ENCODE measurements around the gene USP49. TPM values are rescaled to one million over a fixed set of nuclear protein-coding genes. Genes with fewer than 3 reads are reported as not detected.

Gene USP49
- total and polyA plus RNA-seq, 4 donors: 1.8 to 8.6 (median 3.6) TPM

DNA sequence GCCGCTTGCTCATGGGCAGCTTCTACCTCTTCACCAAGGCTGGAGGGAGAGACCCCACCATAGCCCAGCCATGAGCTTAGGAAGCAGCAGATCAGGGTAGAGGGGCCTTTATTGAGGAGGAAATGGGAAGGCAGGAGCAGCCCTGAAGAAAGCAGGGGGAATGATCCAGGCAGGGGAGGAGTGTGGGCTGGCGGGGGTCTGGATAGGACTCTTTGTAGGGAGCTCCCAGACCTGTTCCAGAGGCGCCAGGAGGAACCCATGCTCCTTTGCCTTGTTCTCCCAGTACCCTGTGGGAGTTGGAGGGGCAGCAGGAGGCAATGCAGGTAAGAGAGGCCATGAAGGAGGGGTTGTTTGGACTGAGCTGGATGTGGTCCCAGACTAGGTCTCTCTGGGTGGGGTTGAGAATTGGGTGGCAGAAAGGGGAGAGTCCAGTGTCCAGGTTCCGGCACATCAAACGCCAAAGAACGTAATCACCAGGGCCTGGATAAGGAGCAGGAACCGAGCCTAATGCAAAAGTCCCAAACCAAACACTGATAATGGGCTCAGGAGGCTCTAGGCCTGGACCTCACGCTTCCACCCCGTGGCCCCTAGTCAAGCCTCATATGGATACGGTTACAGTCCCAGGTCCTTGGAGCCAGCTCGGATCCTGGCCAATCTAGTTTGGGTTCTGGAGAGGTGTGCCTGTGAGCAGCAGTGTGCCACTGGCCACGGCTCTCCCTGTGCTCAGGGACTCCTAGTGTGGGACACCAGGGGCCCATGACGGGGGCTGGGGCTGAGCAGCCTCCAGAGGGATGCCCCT lies 135.9 kb downstream of the USP49 start:
- Histone ChIP-seq H3K27me3 (ENCODE audit: control insufficient read depth in 3 of 3, insufficient read depth in 3 of 3, low read length in 2 of 3) (no peaks in the 10 kb centered on the region), H3K36me3 (ENCODE audit: control insufficient read depth in 4 of 4, insufficient read depth in 4 of 4, low read length in 4 of 4) (no peaks in the 10 kb centered on the region), H3K9ac (ENCODE audit: insufficient read depth in 1 of 2, low read length in 2 of 2) (no peak overlapping the region), H3K4me1 (ENCODE audit: control insufficient read depth in 5 of 5, insufficient read depth in 5 of 5, low read length in 5 of 5) (peaks cover 0 to 6% (median 0%) of the 10 kb centered on the region in 5 donors), H3K9me3 (ENCODE audit: control insufficient read depth in 4 of 4, insufficient read depth in 3 of 4, low read length in 3 of 4) (no peaks in the 10 kb centered on the region), H3K27ac (ENCODE audit: low read depth in 1 of 2, low read length in 1 of 2) (no peak overlapping the region), H3K4me3 (no peak overlapping the region)
- WGBS, 2 donors: 89 to 94% methylated on average over 13 of the region's 13 CpGs
- TF ChIP-seq, protein P1, sequence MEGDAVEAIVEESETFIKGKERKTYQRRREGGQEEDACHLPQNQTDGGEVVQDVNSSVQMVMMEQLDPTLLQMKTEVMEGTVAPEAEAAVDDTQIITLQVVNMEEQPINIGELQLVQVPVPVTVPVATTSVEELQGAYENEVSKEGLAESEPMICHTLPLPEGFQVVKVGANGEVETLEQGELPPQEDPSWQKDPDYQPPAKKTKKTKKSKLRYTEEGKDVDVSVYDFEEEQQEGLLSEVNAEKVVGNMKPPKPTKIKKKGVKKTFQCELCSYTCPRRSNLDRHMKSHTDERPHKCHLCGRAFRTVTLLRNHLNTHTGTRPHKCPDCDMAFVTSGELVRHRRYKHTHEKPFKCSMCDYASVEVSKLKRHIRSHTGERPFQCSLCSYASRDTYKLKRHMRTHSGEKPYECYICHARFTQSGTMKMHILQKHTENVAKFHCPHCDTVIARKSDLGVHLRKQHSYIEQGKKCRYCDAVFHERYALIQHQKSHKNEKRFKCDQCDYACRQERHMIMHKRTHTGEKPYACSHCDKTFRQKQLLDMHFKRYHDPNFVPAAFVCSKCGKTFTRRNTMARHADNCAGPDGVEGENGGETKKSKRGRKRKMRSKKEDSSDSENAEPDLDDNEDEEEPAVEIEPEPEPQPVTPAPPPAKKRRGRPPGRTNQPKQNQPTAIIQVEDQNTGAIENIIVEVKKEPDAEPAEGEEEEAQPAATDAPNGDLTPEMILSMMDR (IDR thresholded peaks at IDR 0.05; ENCODE audit: control extremely low read depth, extremely low read depth): no peak
- DNase-seq (no peak), ATAC-seq (ENCODE audit: insufficient read depth, low FRiP score) (no peak)

- Histone ChIP-seq H3K27me3 (ENCODE audit: control insufficient read depth in 3 of 3, insufficient read depth in 3 of 3, low read length in 2 of 3) (no peaks in the 10 kb centered on the region), H3K27ac (ENCODE audit: low read depth in 1 of 2, low read length in 1 of 2) (no peak overlapping the region), H3K4me1 (ENCODE audit: control insufficient read depth in 5 of 5, insufficient read depth in 5 of 5, low read length in 5 of 5) (peaks cover 0 to 5% (median 0%) of the 10 kb centered on the region in 5 donors), H3K4me3 (no peak overlapping the region), H3K9me3 (ENCODE audit: control insufficient read depth in 4 of 4, insufficient read depth in 3 of 4, low read length in 3 of 4) (no peaks in the 10 kb centered on the region), H3K36me3 (ENCODE audit: control insufficient read depth in 4 of 4, insufficient read depth in 4 of 4, low read length in 4 of 4) (no peaks in the 10 kb centered on the region), H3K9ac (ENCODE audit: insufficient read depth in 1 of 2, low read length in 2 of 2) (no peak overlapping the region)
- ATAC-seq (ENCODE audit: insufficient read depth, low FRiP score) (no peak), DNase-seq (no peak)
- WGBS, 2 donors: 91 to 93% methylated on average over 6 of the region's 6 CpGs
- TF ChIP-seq, protein P1 (IDR thresholded peaks at IDR 0.05; ENCODE audit: control extremely low read depth, extremely low read depth): no peak
Observed at GRCh38 chr6:41758641-41759035, 136.5 kb downstream of the USP49 start.

GRCh38 chr6:41757931-41758640 lies 137.1 kb downstream of the USP49 start:
- no peak overlapping the region for H3K27ac ChIP-seq (ENCODE audit: low read depth in 1 of 2, low read length in 1 of 2)
- H3K9ac ChIP-seq (ENCODE audit: insufficient read depth in 1 of 2, low read length in 2 of 2): no peak overlapping the region
- DNase-seq (no peak), ATAC-seq (ENCODE audit: insufficient read depth, low FRiP score) (no peak)
- 70 to 83% methylated on average over 8 of the region's 8 CpGs for WGBS, 2 donors
- H3K27me3 ChIP-seq (ENCODE audit: control insufficient read depth in 3 of 3, insufficient read depth in 3 of 3, low read length in 2 of 3): no peaks in the 10 kb centered on the region
- no peaks in the 10 kb centered on the region for H3K36me3 ChIP-seq (ENCODE audit: control insufficient read depth in 4 of 4, insufficient read depth in 4 of 4, low read length in 4 of 4)
- H3K9me3 ChIP-seq (ENCODE audit: control insufficient read depth in 4 of 4, insufficient read depth in 3 of 4, low read length in 3 of 4): no peaks in the 10 kb centered on the region
- H3K4me1 ChIP-seq (ENCODE audit: control insufficient read depth in 5 of 5, insufficient read depth in 5 of 5, low read length in 5 of 5): no peaks in the 10 kb centered on the region
- TF ChIP-seq, protein P1 (IDR thresholded peaks at IDR 0.05; ENCODE audit: control extremely low read depth, extremely low read depth): no peak
- no peak overlapping the region for H3K4me3 ChIP-seq
